Measurements from ENCODE around the gene SIGLEC14. TPM values are rescaled to one million over a fixed set of nuclear protein-coding genes. Genes with fewer than 3 reads are reported as not detected.

The SIGLEC14 gene
- total RNA-seq, 6 experiments from 2014 or later: 2.9 to 6.1 (median 3.4) TPM; not detected in 2

DNA sequence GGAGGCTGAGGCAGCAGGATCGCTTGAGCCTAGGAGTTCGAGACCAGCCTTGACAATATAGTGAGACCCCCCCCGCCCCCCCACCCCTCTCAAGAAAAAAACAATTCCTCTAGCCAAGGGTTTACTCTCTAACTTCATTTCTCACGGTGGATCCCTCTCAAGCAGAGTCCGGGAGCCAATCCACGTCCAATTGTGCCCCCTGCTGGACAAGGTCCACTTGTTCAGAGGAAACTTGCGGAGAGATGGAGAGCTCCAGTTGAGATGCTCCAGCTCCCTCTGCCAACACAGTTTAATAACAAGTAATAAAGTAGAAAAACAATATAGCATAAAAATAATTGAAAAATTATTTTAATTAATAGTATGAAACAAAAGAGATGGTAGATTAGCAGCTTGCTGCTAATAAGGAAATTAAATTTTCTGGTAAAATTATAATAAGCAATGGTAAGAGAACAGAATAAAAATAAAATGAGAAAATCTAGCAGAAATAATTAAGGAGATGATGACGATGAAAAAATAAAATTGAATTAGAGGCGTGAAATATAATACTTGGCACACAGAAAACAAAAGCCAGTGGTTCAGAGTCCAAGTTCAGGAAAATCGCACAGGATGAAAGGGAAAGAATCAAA is 14.5 kb upstream of the SIGLEC14 start:
- H3K27me3 ChIP-seq: no peaks in the 10 kb centered on the region
- WGBS (ENCODE audit: insufficient coverage, low coverage, low lambda C conversion rate, missing lambda C conversion rate): 9% methylated on average over 8 of the region's 10 CpGs
- H3K4me3 ChIP-seq: no peak overlapping the region
- peaks cover 0 to 3% (median 0%) of the 10 kb centered on the region in 4 donors for H3K4me1 ChIP-seq
- H3K27ac ChIP-seq: no peak overlapping the region
- intact Hi-C loops (cut with DNase I): no loop called here
- no peak for TF ChIP-seq POLR2A (IDR thresholded peaks at IDR 0.05)
- TF ChIP-seq, protein P1, sequence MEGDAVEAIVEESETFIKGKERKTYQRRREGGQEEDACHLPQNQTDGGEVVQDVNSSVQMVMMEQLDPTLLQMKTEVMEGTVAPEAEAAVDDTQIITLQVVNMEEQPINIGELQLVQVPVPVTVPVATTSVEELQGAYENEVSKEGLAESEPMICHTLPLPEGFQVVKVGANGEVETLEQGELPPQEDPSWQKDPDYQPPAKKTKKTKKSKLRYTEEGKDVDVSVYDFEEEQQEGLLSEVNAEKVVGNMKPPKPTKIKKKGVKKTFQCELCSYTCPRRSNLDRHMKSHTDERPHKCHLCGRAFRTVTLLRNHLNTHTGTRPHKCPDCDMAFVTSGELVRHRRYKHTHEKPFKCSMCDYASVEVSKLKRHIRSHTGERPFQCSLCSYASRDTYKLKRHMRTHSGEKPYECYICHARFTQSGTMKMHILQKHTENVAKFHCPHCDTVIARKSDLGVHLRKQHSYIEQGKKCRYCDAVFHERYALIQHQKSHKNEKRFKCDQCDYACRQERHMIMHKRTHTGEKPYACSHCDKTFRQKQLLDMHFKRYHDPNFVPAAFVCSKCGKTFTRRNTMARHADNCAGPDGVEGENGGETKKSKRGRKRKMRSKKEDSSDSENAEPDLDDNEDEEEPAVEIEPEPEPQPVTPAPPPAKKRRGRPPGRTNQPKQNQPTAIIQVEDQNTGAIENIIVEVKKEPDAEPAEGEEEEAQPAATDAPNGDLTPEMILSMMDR (IDR thresholded peaks at IDR 0.05): peak in 3 of 4 donors; percentile 40 to 55 (median 45)
- H3K36me3 ChIP-seq: no peaks in the 10 kb centered on the region
- no peaks in the 10 kb centered on the region for H3K9me3 ChIP-seq
- peak in 3 of 4 donors; percentile 60 to 70 (median 66) for ATAC-seq
- DNase-seq: peak in 2 of 3 donors; percentile 60 to 67

GRCh38 chr19:51654783-51655182 is 8.2 kb upstream of the SIGLEC14 start:
- DNase-seq (no peak), ATAC-seq (no peak)
- no peak overlapping the region for H3K4me3 ChIP-seq
- WGBS (ENCODE audit: insufficient coverage, low coverage, low lambda C conversion rate, missing lambda C conversion rate): 49% methylated on average over 4 of the region's 4 CpGs
- TF ChIP-seq, protein P1 (IDR thresholded peaks at IDR 0.05): no peak
- no peak for TF ChIP-seq POLR2A (IDR thresholded peaks at IDR 0.05)
- intact Hi-C loops (cut with DNase I): loop anchor here in 1 of 2 donors (10.0 kb wide), 1 partner anchor 170 kb away; no protein-coding TSS in a partner anchor
- H3K27me3 ChIP-seq: no peaks in the 10 kb centered on the region
- no peaks in the 10 kb centered on the region for H3K36me3 ChIP-seq
- H3K4me1 ChIP-seq: peaks cover 0 to 3% (median 0%) of the 10 kb centered on the region in 4 donors
- H3K27ac ChIP-seq: no peak overlapping the region
- H3K9me3 ChIP-seq: no peaks in the 10 kb centered on the region

DNA sequence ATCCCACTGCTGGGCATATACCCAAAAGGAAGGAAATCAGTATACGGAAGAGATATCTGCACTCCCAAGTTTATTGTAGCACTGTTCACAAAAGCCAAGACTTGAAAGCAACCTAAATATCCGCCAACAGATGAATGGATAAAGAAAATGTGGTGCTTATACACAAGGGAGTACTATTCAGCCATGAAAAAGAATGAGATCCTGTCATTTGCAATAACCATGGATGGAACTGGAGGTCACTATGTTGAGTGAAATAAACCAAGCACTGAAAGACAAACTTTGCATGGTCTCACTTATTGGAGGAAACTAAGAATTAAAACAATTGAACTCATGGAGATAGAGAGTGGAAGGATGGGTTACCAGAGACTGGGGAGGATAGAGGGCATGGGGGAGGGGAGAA is 6.5 kb upstream of the SIGLEC14 start:
- intact Hi-C loops (cut with DNase I): loop anchor here in 1 of 2 donors (10.0 kb wide), 1 partner anchor 168 kb away; no protein-coding TSS in a partner anchor
- no peak overlapping the region for H3K4me3 ChIP-seq
- peaks cover 0 to 3% (median 0%) of the 10 kb centered on the region in 4 donors for H3K4me1 ChIP-seq
- 46% methylated on average over 2 of the region's 2 CpGs for WGBS (ENCODE audit: insufficient coverage, low coverage, low lambda C conversion rate, missing lambda C conversion rate)
- H3K27me3 ChIP-seq: no peaks in the 10 kb centered on the region
- H3K27ac ChIP-seq: no peak overlapping the region
- no peaks in the 10 kb centered on the region for H3K9me3 ChIP-seq
- ATAC-seq (no peak), DNase-seq (no peak)
- no peak for TF ChIP-seq POLR2A (IDR thresholded peaks at IDR 0.05)
- TF ChIP-seq, protein P1 (IDR thresholded peaks at IDR 0.05): no peak
- H3K36me3 ChIP-seq: no peaks in the 10 kb centered on the region

DNA sequence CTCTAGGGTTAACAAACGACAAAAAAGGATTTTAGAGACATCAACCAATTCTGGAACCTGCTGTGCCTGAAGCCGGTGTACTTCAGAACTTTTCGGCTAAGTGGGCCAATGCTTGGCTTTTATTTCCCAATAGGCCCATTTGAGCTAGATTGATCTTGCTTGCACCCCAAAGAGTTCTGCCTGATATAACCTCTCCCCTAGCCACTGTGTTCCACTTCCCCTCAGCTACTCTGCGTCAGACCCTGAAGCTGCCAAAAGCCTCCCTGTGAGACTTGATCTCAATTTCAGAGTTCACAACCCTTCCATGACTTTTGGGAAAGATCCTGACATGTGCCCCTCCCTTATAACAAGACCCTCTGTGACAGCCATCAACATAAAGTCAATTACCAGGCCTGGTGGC is 5.6 kb upstream of the SIGLEC14 start:
- H3K4me3 ChIP-seq: no peak overlapping the region
- H3K27me3 ChIP-seq: no peaks in the 10 kb centered on the region
- intact Hi-C loops (cut with DNase I): loop anchor here in 1 of 2 donors (10.0 kb wide), 1 partner anchor 167 kb away; no protein-coding TSS in a partner anchor
- H3K9me3 ChIP-seq: no peaks in the 10 kb centered on the region
- no peaks in the 10 kb centered on the region for H3K36me3 ChIP-seq
- H3K4me1 ChIP-seq: peaks cover 0 to 3% (median 0%) of the 10 kb centered on the region in 4 donors
- DNase-seq: no peak
- 25% methylated on average over 4 of the region's 4 CpGs for WGBS (ENCODE audit: insufficient coverage, low coverage, low lambda C conversion rate, missing lambda C conversion rate)
- no peak overlapping the region for H3K27ac ChIP-seq
- peak in 3 of 4 donors; percentile 34 to 59 (median 44) for ATAC-seq
- no peak for TF ChIP-seq POLR2A (IDR thresholded peaks at IDR 0.05)
- TF ChIP-seq, protein P1 (IDR thresholded peaks at IDR 0.05): no peak
